ENCODE measurements around the gene TRMT1L.

GRCh38 chr1:185091480-185091879 lies 65.3 kb downstream of the TRMT1L start:
- TF ChIP-seq CTCF (IDR thresholded peaks at IDR 0.05 in 8 of 11, conservative IDR thresholded peaks at IDR 0.05 in 3 of 11), result no peak
- no peak for TF ChIP-seq POLR2A (IDR thresholded peaks at IDR 0.05)
- TF ChIP-seq POLR2AphosphoS5 (IDR thresholded peaks at IDR 0.05), result no peak

Measured in spleen (tissue), 7 donors.